GM23248 (cell line): Measurements from ENCODE around the gene MORC1. TPM values are rescaled to one million over a fixed set of nuclear protein-coding genes. Genes with fewer than 3 reads are reported as not detected.

Source experiments
- DNase-seq: peaks from one replicate; pipeline ENCODE4 v3.0.0-alpha.2; 2015
- H2AFZ ChIP-seq: fragments of 200-600 bp; sonication (generic); 2 replicates; pipeline ENCODE4 v1.6.1; 2016; ENCODE audit warnings: antibody characterized with exemption
- H3F3A ChIP-seq: fragments of 200-600 bp; sonication (generic); 2 replicates; pipeline ENCODE4 v1.6.1; 2016; ENCODE audit warnings: mild to moderate bottlenecking, antibody characterized with exemption, mixed run types; ENCODE audit not compliant: insufficient read depth
- H3K27ac ChIP-seq: fragments of 200-600 bp; sonication (generic); 2 replicates; pipeline ENCODE4 v1.5.1; 2016; ENCODE audit warnings: mild to moderate bottlenecking
- H3K27me3 ChIP-seq: fragments of 200-600 bp; sonication (generic); replicated peaks from 2 replicates; pipeline ENCODE4 v1.6.1; 2016; ENCODE audit warnings: mild to moderate bottlenecking; ENCODE audit not compliant: insufficient read depth
- H3K36me3 ChIP-seq: fragments of 200-600 bp; sonication (generic); 2 replicates; pipeline ENCODE4 v1.6.1; 2016; ENCODE audit warnings: low read depth, mild to moderate bottlenecking
- H3K4me1 ChIP-seq: fragments of 200-600 bp; sonication (generic); 2 replicates; pipeline ENCODE4 v1.6.1; 2016; ENCODE audit warnings: mild to moderate bottlenecking; ENCODE audit not compliant: insufficient read depth
- H3K4me2 ChIP-seq: fragments of 200-600 bp; sonication (generic); one replicate; pipeline ENCODE4 v1.6.1; 2016; ENCODE audit warnings: mild to moderate bottlenecking; ENCODE audit not compliant: unreplicated experiment
- H3K4me3 ChIP-seq: fragments of 200-600 bp; sonication (generic); 2 replicates; pipeline ENCODE4 v1.5.1; 2016; ENCODE audit warnings: mild to moderate bottlenecking
- H3K79me2 ChIP-seq: fragments of 200-600 bp; sonication (generic); 2 replicates; pipeline ENCODE4 v1.6.1; 2016; ENCODE audit warnings: mild to moderate bottlenecking; ENCODE audit not compliant: insufficient read depth
- H3K9ac ChIP-seq: fragments of 200-600 bp; sonication (generic); 2 replicates; pipeline ENCODE4 v1.6.1; 2016; ENCODE audit warnings: mild to moderate bottlenecking
- H3K9me2 ChIP-seq: fragments of 200-600 bp; sonication (generic); 2 replicates; pipeline ENCODE4 v1.6.1; 2016; ENCODE audit warnings: mixed run types, mild to moderate bottlenecking, moderate library complexity; ENCODE audit not compliant: insufficient read depth
- H3K9me3 ChIP-seq: fragments of 200-600 bp; sonication (generic); one replicate; pipeline ENCODE4 v1.6.1; 2017; ENCODE audit warnings: low read depth
- H4K20me1 ChIP-seq: fragments of 200-600 bp; sonication (generic); 2 replicates; pipeline ENCODE4 v1.6.0; 2016; ENCODE audit not compliant: insufficient read depth
- EZH2 ChIP-seq: fragments of 200-600 bp; sonication (generic); IDR thresholded peaks from 2 replicates; pipeline ENCODE4 v1.6.1; 2018; ENCODE audit warnings: antibody characterized with exemption, mild to moderate bottlenecking; ENCODE audit not compliant: insufficient read depth, poor library complexity, severe bottlenecking
- EZH2phosphoT487 ChIP-seq: fragments of 200-600 bp; sonication (generic); IDR thresholded peaks from 2 replicates; pipeline ENCODE4 v1.6.1; 2018; ENCODE audit warnings: antibody characterized with exemption, moderate library complexity, mild to moderate bottlenecking, low read depth; ENCODE audit not compliant: insufficient read depth
- WGBS, 2 experiments: methylation state at CpG; one replicate each; pipeline ENCODE4 v1.1.6; 2015 to 2017; ENCODE audit warnings: low lambda C conversion rate in 2 of 2, low coverage in 1 of 2; ENCODE audit errors: missing lambda C conversion rate in 2 of 2; 5-methylcytosine and 5-hydroxymethylcytosine counted together
- in situ Hi-C: fragments of 300-500 bp; cut with MboI; formaldehyde crosslinking; loops from 2 replicates; pipeline ENCODE4 v1.15.0; 2020
- polyA plus RNA-seq: library from polyadenylated mRNA; unstranded; fragments of >200 nt; fragmentation: Nextera tagmentation; extraction: Ambion mirVana; gene quantifications from 2 replicates; pipeline ENCODE4 v1.2.1, GENCODE V29; 2016
- total RNA-seq: library from RNA; depleted of rRNA; stranded (reverse); fragments of >200 nt; shearing (Covaris generic); gene quantifications from 2 replicates; pipeline ENCODE4 v1.2.3, GENCODE V29; 2014

Gene MORC1
- total and polyA plus RNA-seq, 2 experiments from 2014 or later, result not detected

- H3F3A ChIP-seq, result no peaks in the 10 kb centered on the region
- no peaks in the 10 kb centered on the region for H3K9me2 ChIP-seq
- no peaks in the 10 kb centered on the region for H3K4me1 ChIP-seq
- H3K4me2 ChIP-seq, result no peak overlapping the region
- no peaks in the 10 kb centered on the region for H3K9me3 ChIP-seq
- H3K36me3 ChIP-seq, result no peaks in the 10 kb centered on the region
- no peak overlapping the region for H3K9ac ChIP-seq
- no peak overlapping the region for H2AFZ ChIP-seq
- in situ Hi-C loops, result no loop called here
- no peak overlapping the region for H3K27ac ChIP-seq
- H4K20me1 ChIP-seq, result no peaks in the 10 kb centered on the region
- no peak overlapping the region for H3K4me3 ChIP-seq
- 28 to 38% methylated on average over 11 of the region's 11 CpGs for whole genome bisulfite sequencing, 2 experiments
- peak; percentile 8 for DNase-seq
- H3K27me3 ChIP-seq, result no peaks in the 10 kb centered on the region
- no peaks in the 10 kb centered on the region for H3K79me2 ChIP-seq
- no peak for TF ChIP-seq EZH2
These were observed 171.3 kb downstream of the MORC1 start for GRCh38 chr3:108946292-108947285.

- H2AFZ ChIP-seq, result no peak overlapping the region
- H3K9me2 ChIP-seq, result no peaks in the 10 kb centered on the region
- no peaks in the 10 kb centered on the region for H3K36me3 ChIP-seq
- no peaks in the 10 kb centered on the region for H3K27me3 ChIP-seq
- DNase-seq, result no peak
- TF ChIP-seq EZH2 (no peak), EZH2phosphoT487 (no peak)
- H4K20me1 ChIP-seq, result no peaks in the 10 kb centered on the region
- no peak overlapping the region for H3K27ac ChIP-seq
- no peaks in the 10 kb centered on the region for H3F3A ChIP-seq
- H3K79me2 ChIP-seq, result no peaks in the 10 kb centered on the region
- in situ Hi-C loops, result no loop called here
- H3K4me2 ChIP-seq, result no peak overlapping the region
- no peaks in the 10 kb centered on the region for H3K9me3 ChIP-seq
- WGBS, 2 experiments, result 13 to 18% methylated on average over 5 of the region's 5 CpGs
- H3K4me3 ChIP-seq, result no peak overlapping the region
- no peak overlapping the region for H3K9ac ChIP-seq
- no peaks in the 10 kb centered on the region for H3K4me1 ChIP-seq
These were observed 177.2 kb downstream of the MORC1 start for GRCh38 chr3:108940568-108941263.

GRCh38 chr3:108940166-108940565 is 177.8 kb downstream of the MORC1 start:
- H3K4me2 ChIP-seq, result no peak overlapping the region
- H3K79me2 ChIP-seq, result no peaks in the 10 kb centered on the region
- H3K36me3 ChIP-seq, result no peaks in the 10 kb centered on the region
- H3K4me1 ChIP-seq, result no peaks in the 10 kb centered on the region
- H3K4me3 ChIP-seq, result no peak overlapping the region
- no peaks in the 10 kb centered on the region for H3F3A ChIP-seq
- no peak overlapping the region for H2AFZ ChIP-seq
- TF ChIP-seq EZH2 (no peak), EZH2phosphoT487 (no peak)
- H3K9me2 ChIP-seq, result no peaks in the 10 kb centered on the region
- no peaks in the 10 kb centered on the region for H4K20me1 ChIP-seq
- no peak for DNase-seq
- WGBS, 2 experiments, result 22 to 26% methylated on average over 4 of the region's 4 CpGs
- no peak overlapping the region for H3K9ac ChIP-seq
- H3K27ac ChIP-seq, result no peak overlapping the region
- no peaks in the 10 kb centered on the region for H3K27me3 ChIP-seq
- in situ Hi-C loops, result no loop called here
- no peaks in the 10 kb centered on the region for H3K9me3 ChIP-seq

- WGBS, 2 experiments, result 29 to 30% methylated on average over 8 of the region's 8 CpGs
- Histone ChIP-seq H3K79me2 (no peaks in the 10 kb centered on the region), H3K9me2 (no peaks in the 10 kb centered on the region), H3K9ac (no peak overlapping the region), H3K4me2 (no peak overlapping the region), H3K4me1 (no peaks in the 10 kb centered on the region), H3F3A (no peaks in the 10 kb centered on the region), H3K27ac (no peak overlapping the region), H3K36me3 (no peaks in the 10 kb centered on the region), H3K9me3 (no peaks in the 10 kb centered on the region), H4K20me1 (no peaks in the 10 kb centered on the region), H2AFZ (no peak overlapping the region), H3K27me3 (no peaks in the 10 kb centered on the region), H3K4me3 (no peak overlapping the region)
- DNase-seq, result no peak
- in situ Hi-C loops, result no loop called here
- no peak for TF ChIP-seq EZH2phosphoT487
- no peak for TF ChIP-seq EZH2
These were observed 180.8 kb downstream of the MORC1 start for GRCh38 chr3:108936924-108937689.
